ENCODE results near the gene CDK16. TPM values are rescaled to one million over a fixed set of nuclear protein-coding genes. Genes with fewer than 3 reads are reported as not detected.

CDK16 gene
- total RNA-seq, 1 donor, result 81.6 TPM

- no peak for TF ChIP-seq CTCF (IDR thresholded peaks at IDR 0.05; ENCODE audit: insufficient read depth, low read depth, low read length)
- no peak for DNase-seq (ENCODE audit: low read depth)
- no peak overlapping the region for H3K4me3 ChIP-seq (ENCODE audit: low read depth, low read length)
Measured at GRCh38 chrX:47184486-47184885, 34.0 kb upstream of the CDK16 start.

GRCh38 chrX:47185241-47185640, 33.2 kb upstream of the CDK16 start:
- DNase-seq (ENCODE audit: low read depth), result no peak
- no peak for TF ChIP-seq CTCF (IDR thresholded peaks at IDR 0.05; ENCODE audit: insufficient read depth, low read depth, low read length)
- no peak overlapping the region for H3K4me3 ChIP-seq (ENCODE audit: low read depth, low read length)

GRCh38 chrX:47186096-47186740, 32.3 kb upstream of the CDK16 start:
- no peak for DNase-seq (ENCODE audit: low read depth)
- no peak for TF ChIP-seq CTCF (IDR thresholded peaks at IDR 0.05; ENCODE audit: insufficient read depth, low read depth, low read length)
- H3K4me3 ChIP-seq (ENCODE audit: low read depth, low read length), result no peak overlapping the region

- no peak overlapping the region for H3K4me3 ChIP-seq (ENCODE audit: low read depth, low read length)
- no peak for TF ChIP-seq CTCF (IDR thresholded peaks at IDR 0.05; ENCODE audit: insufficient read depth, low read depth, low read length)
- no peak for DNase-seq (ENCODE audit: low read depth)
Measured at GRCh38 chrX:47187106-47187677, 31.3 kb upstream of the CDK16 start.

GRCh38 chrX:47189906-47190305, 28.6 kb upstream of the CDK16 start:
- no peak for TF ChIP-seq CTCF (IDR thresholded peaks at IDR 0.05; ENCODE audit: insufficient read depth, low read depth, low read length)
- no peak overlapping the region for H3K4me3 ChIP-seq (ENCODE audit: low read depth, low read length)
- no peak for DNase-seq (ENCODE audit: low read depth)

GRCh38 chrX:47190445-47191269, 27.8 kb upstream of the CDK16 start:
- DNase-seq (ENCODE audit: low read depth), result peak; percentile 94
- H3K4me3 ChIP-seq (ENCODE audit: low read depth, low read length), result peak overlapping the region; percentile 68
- TF ChIP-seq CTCF (IDR thresholded peaks at IDR 0.05; ENCODE audit: insufficient read depth, low read depth, low read length), result no peak
